HepG2 (cell line): Measurements from ENCODE around the gene B3GAT3. TPM values are rescaled to one million over a fixed set of nuclear protein-coding genes. Genes with fewer than 3 reads are reported as not detected.

Source experiments
- ATAC-seq: fragments of 200-7000 bp; cut with Tn5 transposase; 3 replicates; pipeline ENCODE4 v1.9.1; 2020; ENCODE audit warnings: mild to moderate bottlenecking, moderate library complexity
- BruUV-seq: library from RNA; stranded (reverse); fragments of 400-500 nt; replicated peaks from 2 replicates; lab custom pipeline; 2021; lab: Mats Ljungman, UMichigan
- CTCF ChIA-PET: fragments of 300-600 bp; formaldehyde crosslinking; extraction: SDS; loops from one replicate; lab custom pipeline; 2021; ENCODE audit warnings: low total read pairs, inconsistent platforms, low intra/inter-chr PET ratio; lab: Yijun Ruan, JAX
- POLR2A ChIA-PET: fragments of 350-600 bp; sonication (Branson Sonifier 250); formaldehyde crosslinking; loops from one replicate; lab custom pipeline; 2020; ENCODE audit warnings: antibody characterized with exemption, inconsistent platforms; lab: Yijun Ruan, JAX
- DNase-seq: peaks from one replicate; pipeline ENCODE4 v3.0.0-alpha.2; 2015; ENCODE audit warnings: low spot score
- FAIRE-seq: peaks from 3 replicates; lab custom pipeline; 2011; peaks lifted over from hg19 to GRCh38; lab: Jason Lieb, UNC
- H2AFZ ChIP-seq: one replicate; pipeline ENCODE4 v1.6.1; 2011; ENCODE audit warnings: low read length, inconsistent platforms
- H3K27ac ChIP-seq: fragments of 300-600 bp; 3 replicates; pipeline ENCODE4 v1.8.0; 2011; ENCODE audit warnings: mixed run types, mild to moderate bottlenecking, mixed read lengths, low read length, inconsistent platforms; ENCODE audit not compliant: insufficient read depth; ENCODE audit errors: extremely low read length
- H3K27me3 ChIP-seq, 2 experiments: fragments of 200-600 bp in 1 of 2; 2 replicates in 1 of 2; 3 replicates in 1 of 2; pipeline versions ENCODE4 v1.6.0 to v1.8.0; 2011; ENCODE audit warnings: low read length in 2 of 2, mild to moderate bottlenecking in 2 of 2, moderate library complexity in 2 of 2, inconsistent platforms in 1 of 2; ENCODE audit not compliant: insufficient read depth in 2 of 2, control insufficient read depth in 1 of 2
- H3K36me3 ChIP-seq, 2 experiments: fragments of 200-600 bp in 1 of 2; replicated peaks in 1 of 2; 2 replicates in 1 of 2; 3 replicates in 1 of 2; pipeline versions ENCODE4 v1.5.1 to v1.8.0; 2011; ENCODE audit warnings: low read length in 2 of 2, inconsistent platforms in 1 of 2; ENCODE audit not compliant: insufficient read depth in 2 of 2, control insufficient read depth in 1 of 2
- H3K4me1 ChIP-seq: 2 replicates; pipeline ENCODE4 v1.5.1; 2012; ENCODE audit warnings: low read length, inconsistent platforms; ENCODE audit not compliant: insufficient read depth
- H3K4me2 ChIP-seq: 2 replicates; pipeline ENCODE4 v1.6.0; 2011; ENCODE audit warnings: low read depth, low read length, inconsistent platforms
- H3K4me3 ChIP-seq, 3 experiments: fragments of 200-600 bp in 1 of 3; sonication (generic), shearing (Covaris generic) in 1 of 3; replicated peaks in 1 of 3; 2 replicates each; pipeline ENCODE4 v1.5.1; 2011 to 2016; ENCODE audit warnings: low read length in 3 of 3, inconsistent platforms in 2 of 3, low read depth in 2 of 3, mild to moderate bottlenecking in 2 of 3, control low read depth in 1 of 3, mixed read lengths in 1 of 3; ENCODE audit not compliant: insufficient read depth in 1 of 3
- H3K79me2 ChIP-seq: one replicate; pipeline ENCODE4 v1.6.1; 2011; ENCODE audit warnings: low read length, inconsistent platforms; ENCODE audit not compliant: insufficient read depth
- H3K9ac ChIP-seq: 2 replicates; pipeline ENCODE4 v1.6.0; 2011; ENCODE audit warnings: mild to moderate bottlenecking, low read depth, low read length, inconsistent platforms; ENCODE audit not compliant: insufficient read depth
- H3K9me3 ChIP-seq: 2 replicates; pipeline ENCODE4 v1.5.1; 2012; ENCODE audit warnings: mild to moderate bottlenecking, low read length
- H4K20me1 ChIP-seq: 2 replicates; pipeline ENCODE4 v1.6.0; 2011; ENCODE audit warnings: inconsistent platforms, mild to moderate bottlenecking, low read length, moderate library complexity; ENCODE audit not compliant: insufficient read depth
- AGO2 ChIP-seq: fragments of 200-400 bp; formaldehyde crosslinking; optimal IDR thresholded peaks from 2 replicates; pipeline ENCODE3; 2017; ENCODE audit warnings: mild to moderate bottlenecking, low read depth, low read length, moderate library complexity
- CEBPG ChIP-seq: IDR thresholded peaks from 2 replicates; pipeline ENCODE4 v1.6.1; 2016
- FOXK2 ChIP-seq: fragments of 450-650 bp; IDR thresholded peaks from 2 replicates; pipeline ENCODE4 v1.6.1; 2016
- HNRNPH1 ChIP-seq: fragments of 200-400 bp; formaldehyde crosslinking; optimal IDR thresholded peaks from 2 replicates; pipeline ENCODE3; 2017; ENCODE audit warnings: mild to moderate bottlenecking, low read depth, low read length
- HNRNPL ChIP-seq: fragments of 200-400 bp; formaldehyde crosslinking; IDR thresholded peaks from 2 replicates; pipeline ENCODE4 v1.6.1; 2017; ENCODE audit warnings: mild to moderate bottlenecking, low read depth, low read length
- MED1 ChIP-seq: sonication (generic); formaldehyde crosslinking; IDR thresholded peaks from 2 replicates; pipeline ENCODE4 v1.4.0; 2020; ENCODE audit warnings: missing genetic modification reagents
- PHF8 ChIP-seq: sonication (generic); formaldehyde crosslinking; IDR thresholded peaks from 2 replicates; pipeline ENCODE4 v1.5.0; 2020; ENCODE audit warnings: missing genetic modification reagents
- ZBTB38 ChIP-seq: sonication (generic); formaldehyde crosslinking; IDR thresholded peaks from 2 replicates; pipeline ENCODE4 v1.5.1; 2020; ENCODE audit warnings: mild to moderate bottlenecking, missing genetic modification reagents
- ZNF431 ChIP-seq: sonication (generic); formaldehyde crosslinking; IDR thresholded peaks from 2 replicates; pipeline ENCODE4 v1.9.0; 2022; ENCODE audit warnings: missing genetic modification reagents, low read depth, mild to moderate bottlenecking, borderline replicate concordance
- WGBS: methylation state at CpG from one replicate; pipeline ENCODE4 v1.1.6; 2017; ENCODE audit warnings: low lambda C conversion rate; 5-methylcytosine and 5-hydroxymethylcytosine counted together
- in situ Hi-C: cut with HindIII; loops from 2 replicates; pipeline ENCODE4 v1.10.0; 2017; ENCODE audit warnings: low pct_unique_long_range_greater_than_20kb; ENCODE audit not compliant: extremely low pct_ligation_motif_present
- intact Hi-C: fragments of 100-400 bp; cut with micrococcal nuclease; formaldehyde crosslinking; loops from one replicate; pipeline ENCODE4 v1.10.0; 2022; ENCODE audit not compliant: unreplicated experiment
- polyA plus RNA-seq, 8 experiments: library from polyadenylated mRNA; depleted of rRNA in 3 of 8; stranded (reverse) in 7 of 8; unstranded in 1 of 8; fragments of >200 nt; fragmentation: Illumina TruSeq in 4 of 8; extraction: Trizol in 4 of 8; gene quantifications; 2 replicates each; pipeline versions ENCODE4 v1.2.1 to v1.2.3, GENCODE V29; 2011 to 2016; ENCODE audit warnings: low read depth in 4 of 8, missing spikeins in 1 of 8, mixed read lengths in 1 of 8; ENCODE audit not compliant: insufficient read depth in 1 of 8
- total RNA-seq, 5 experiments: library from RNA; depleted of rRNA; stranded (reverse); fragments of >200 nt; fragmentation: Illumina TruSeq; extraction: Trizol; gene quantifications; 2 replicates each; pipeline ENCODE4 v1.2.3, GENCODE V29; 2016; ENCODE audit warnings: low read depth in 1 of 5
- TF ChIP-seq, protein P1 (sequence below): IDR thresholded peaks from 2 replicates; pipeline ENCODE4 v1.4.0; 2020; ENCODE audit warnings: mild to moderate bottlenecking, missing genetic modification reagents
- TF ChIP-seq, protein P2 (sequence below): sonication (generic); formaldehyde crosslinking; IDR thresholded peaks from 2 replicates; pipeline ENCODE4 v1.8.1; 2023; ENCODE audit warnings: mild to moderate bottlenecking, inconsistent platforms, moderate library complexity, missing genetic modification reagents, borderline replicate concordance
- TF ChIP-seq, protein P3 (sequence below): sonication (generic); formaldehyde crosslinking; IDR thresholded peaks from 2 replicates; pipeline ENCODE4 v1.8.0; 2022; ENCODE audit warnings: mild to moderate bottlenecking, missing genetic modification reagents, borderline replicate concordance

The B3GAT3 gene
- total and polyA plus RNA-seq, 2 of the 13 experiments (the other 11 are each of a cell fraction or from before 2014, with no cell fraction given), result 21.3 to 26.1 TPM

DNA sequence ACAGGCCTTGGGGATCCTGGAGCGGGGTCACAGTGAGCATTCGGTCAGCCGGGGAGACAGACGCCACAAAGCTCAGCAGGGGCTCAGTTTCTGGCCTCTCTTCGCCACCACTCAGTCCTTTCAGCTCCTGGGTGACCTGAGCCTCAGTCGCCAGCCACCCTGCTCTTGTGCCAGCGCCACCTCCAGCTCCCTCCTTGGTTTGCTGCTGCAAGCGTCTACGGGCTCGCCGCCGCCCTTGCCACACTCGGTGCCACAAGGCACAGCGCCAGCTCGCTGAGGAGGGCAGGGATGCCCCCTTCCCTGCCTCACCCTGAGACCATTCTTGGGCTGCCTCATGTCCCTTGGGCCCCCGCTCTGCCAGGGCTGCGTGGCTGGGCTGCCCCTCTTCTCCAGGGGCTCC, 46.6 kb downstream of the B3GAT3 start (continued):
- TF ChIP-seq, protein P1, sequence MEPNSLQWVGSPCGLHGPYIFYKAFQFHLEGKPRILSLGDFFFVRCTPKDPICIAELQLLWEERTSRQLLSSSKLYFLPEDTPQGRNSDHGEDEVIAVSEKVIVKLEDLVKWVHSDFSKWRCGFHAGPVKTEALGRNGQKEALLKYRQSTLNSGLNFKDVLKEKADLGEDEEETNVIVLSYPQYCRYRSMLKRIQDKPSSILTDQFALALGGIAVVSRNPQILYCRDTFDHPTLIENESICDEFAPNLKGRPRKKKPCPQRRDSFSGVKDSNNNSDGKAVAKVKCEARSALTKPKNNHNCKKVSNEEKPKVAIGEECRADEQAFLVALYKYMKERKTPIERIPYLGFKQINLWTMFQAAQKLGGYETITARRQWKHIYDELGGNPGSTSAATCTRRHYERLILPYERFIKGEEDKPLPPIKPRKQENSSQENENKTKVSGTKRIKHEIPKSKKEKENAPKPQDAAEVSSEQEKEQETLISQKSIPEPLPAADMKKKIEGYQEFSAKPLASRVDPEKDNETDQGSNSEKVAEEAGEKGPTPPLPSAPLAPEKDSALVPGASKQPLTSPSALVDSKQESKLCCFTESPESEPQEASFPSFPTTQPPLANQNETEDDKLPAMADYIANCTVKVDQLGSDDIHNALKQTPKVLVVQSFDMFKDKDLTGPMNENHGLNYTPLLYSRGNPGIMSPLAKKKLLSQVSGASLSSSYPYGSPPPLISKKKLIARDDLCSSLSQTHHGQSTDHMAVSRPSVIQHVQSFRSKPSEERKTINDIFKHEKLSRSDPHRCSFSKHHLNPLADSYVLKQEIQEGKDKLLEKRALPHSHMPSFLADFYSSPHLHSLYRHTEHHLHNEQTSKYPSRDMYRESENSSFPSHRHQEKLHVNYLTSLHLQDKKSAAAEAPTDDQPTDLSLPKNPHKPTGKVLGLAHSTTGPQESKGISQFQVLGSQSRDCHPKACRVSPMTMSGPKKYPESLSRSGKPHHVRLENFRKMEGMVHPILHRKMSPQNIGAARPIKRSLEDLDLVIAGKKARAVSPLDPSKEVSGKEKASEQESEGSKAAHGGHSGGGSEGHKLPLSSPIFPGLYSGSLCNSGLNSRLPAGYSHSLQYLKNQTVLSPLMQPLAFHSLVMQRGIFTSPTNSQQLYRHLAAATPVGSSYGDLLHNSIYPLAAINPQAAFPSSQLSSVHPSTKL (CRISPR knock-in tag), result no peak
- TF ChIP-seq PHF8 (CRISPR knock-in tag) (no peak), AGO2 (peak; percentile 56), HNRNPH1 (no peak), MED1 (CRISPR knock-in tag) (no peak), HNRNPL (peak; percentile 82), FOXK2 (no peak), CEBPG (CRISPR knock-in tag) (no peak), ZNF431 (CRISPR knock-in tag) (no peak)

GRCh38 chr11:62574363-62575071, 47.3 kb downstream of the B3GAT3 start:
- in situ Hi-C loops (no loop called here), intact Hi-C loops (no loop called here)
- peaks cover 16 to 58% of the 10 kb centered on the region in 2 experiments for H3K36me3 ChIP-seq
- H3K4me3 ChIP-seq, result peak overlapping the region; percentile 74 to 83 (median 77)
- no peaks in the 10 kb centered on the region; a peak in 1 of 5 replicates for H3K27me3 ChIP-seq
- ChIA-PET CTCF (no interaction called here), POLR2A (interaction anchor here (0.6 to 5.0 kb wide), 47 partner anchors 8 to 267 kb away, joined by 3 to 160 read pairs (median 6); partner anchors contain the start of genes AHNAK, B3GAT3, C11orf98 and CSKMT)
- H3K4me2 ChIP-seq, result peak overlapping the region; percentile 89
- H3K27ac ChIP-seq, result peak overlapping the region; percentile 85
- DNase-seq, result no peak
- FAIRE-seq, result peak; percentile 18
- H3K4me1 ChIP-seq, result peaks cover 56% of the 10 kb centered on the region
- peak overlapping the region; percentile 98 for H3K9ac ChIP-seq
- peaks cover 60% of the 10 kb centered on the region for H3K79me2 ChIP-seq
- ATAC-seq, result peak; percentile 27
- peaks cover 8% of the 10 kb centered on the region; the same call in 1 of the 2 replicates for H4K20me1 ChIP-seq
- 21% methylated on average over 22 of the region's 33 CpGs for WGBS
- no peak overlapping the region for H2AFZ ChIP-seq
- H3K9me3 ChIP-seq, result no peaks in the 10 kb centered on the region
- TSS peak; percentile 84 for BruUV-seq
- TF ChIP-seq, protein P2, sequence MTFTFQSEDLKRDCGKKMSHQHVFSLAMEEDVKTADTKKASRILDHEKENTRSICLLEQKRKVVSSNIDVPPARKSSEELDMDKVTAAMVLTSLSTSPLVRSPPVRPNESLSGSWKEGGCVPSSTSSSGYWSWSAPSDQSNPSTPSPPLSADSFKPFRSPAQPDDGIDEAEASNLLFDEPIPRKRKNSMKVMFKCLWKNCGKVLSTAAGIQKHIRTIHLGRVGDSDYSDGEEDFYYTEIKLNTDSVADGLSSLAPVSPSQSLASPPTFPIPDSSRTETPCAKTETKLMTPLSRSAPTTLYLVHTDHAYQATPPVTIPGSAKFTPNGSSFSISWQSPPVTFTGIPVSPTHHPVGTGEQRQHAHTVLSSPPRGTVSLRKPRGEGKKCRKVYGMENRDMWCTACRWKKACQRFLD (CRISPR knock-in tag), result peak; percentile 52; the same call in 1 of the 2 replicates
- TF ChIP-seq ZBTB38 (CRISPR knock-in tag), result no peak
- TF ChIP-seq, protein P3, sequence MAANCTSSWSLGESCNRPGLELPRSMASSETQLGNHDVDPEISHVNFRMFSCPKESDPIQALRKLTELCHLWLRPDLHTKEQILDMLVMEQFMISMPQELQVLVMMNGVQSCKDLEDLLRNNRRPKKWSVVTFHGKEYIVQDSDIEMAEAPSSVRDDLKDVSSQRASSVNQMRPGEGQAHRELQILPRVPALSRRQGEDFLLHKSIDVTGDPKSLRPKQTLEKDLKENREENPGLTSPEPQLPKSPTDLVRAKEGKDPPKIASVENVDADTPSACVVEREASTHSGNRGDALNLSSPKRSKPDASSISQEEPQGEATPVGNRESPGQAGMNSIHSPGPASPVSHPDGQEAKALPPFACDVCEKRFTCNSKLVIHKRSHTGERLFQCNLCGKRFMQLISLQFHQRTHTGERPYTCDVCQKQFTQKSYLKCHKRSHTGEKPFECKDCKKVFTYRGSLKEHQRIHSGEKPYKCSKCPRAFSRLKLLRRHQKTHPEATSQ (CRISPR knock-in tag), result no peak
